Loucy (cell line): ENCODE results near the gene SORBS1.

Experiments
- H2AFZ ChIP-seq: fragments of 200-600 bp; sonication (generic); 2 replicates; pipeline ENCODE4 v1.6.0; 2016; ENCODE audit warnings: antibody characterized with exemption, mild to moderate bottlenecking, low read length, moderate library complexity
- H3F3A ChIP-seq: fragments of 200-600 bp; 2 replicates; pipeline ENCODE4 v1.6.0; 2016; ENCODE audit warnings: antibody characterized with exemption, low read depth, mild to moderate bottlenecking
- H3K27me3 ChIP-seq: fragments of 200-600 bp; sonication (generic); 2 replicates; pipeline ENCODE4 v1.6.1; 2014; ENCODE audit warnings: low read length, mild to moderate bottlenecking; ENCODE audit not compliant: insufficient read depth, poor library complexity, severe bottlenecking
- H3K36me3 ChIP-seq: fragments of 200-600 bp; sonication (generic); 2 replicates; pipeline ENCODE4 v1.6.1; 2016; ENCODE audit warnings: low read length; ENCODE audit not compliant: insufficient read depth
- H3K4me1 ChIP-seq: fragments of 200-600 bp; sonication (generic); 2 replicates; pipeline ENCODE4 v1.5.1; 2014; ENCODE audit warnings: low read length, mild to moderate bottlenecking; ENCODE audit not compliant: insufficient read depth, poor library complexity, severe bottlenecking
- H3K4me2 ChIP-seq: fragments of 200-600 bp; sonication (generic); 2 replicates; pipeline ENCODE4 v1.6.0; 2014; ENCODE audit warnings: antibody characterized with exemption, low read length, low read depth, mild to moderate bottlenecking; ENCODE audit not compliant: poor library complexity, severe bottlenecking
- H3K4me3 ChIP-seq: fragments of 200-600 bp; sonication (generic); 2 replicates; pipeline ENCODE4 v1.5.1; 2014; ENCODE audit warnings: low read length, mild to moderate bottlenecking, mixed read lengths; ENCODE audit not compliant: poor library complexity, severe bottlenecking
- H3K79me2 ChIP-seq: fragments of 200-600 bp; sonication (generic); 2 replicates; pipeline ENCODE4 v1.6.1; 2014; ENCODE audit warnings: low read length; ENCODE audit not compliant: insufficient read depth
- H3K9ac ChIP-seq: fragments of 200-600 bp; sonication (generic); 2 replicates; pipeline ENCODE4 v1.6.0; 2014; ENCODE audit warnings: mild to moderate bottlenecking, low read depth, low read length, moderate library complexity; ENCODE audit not compliant: poor library complexity, severe bottlenecking
- H3K9me2 ChIP-seq: fragments of 200-600 bp; sonication (generic); replicated peaks from 2 replicates; pipeline ENCODE4 v1.6.1; 2016; ENCODE audit warnings: low read depth, low read length, mixed read lengths
- H3K9me3 ChIP-seq: fragments of 200-600 bp; sonication (generic); 2 replicates; pipeline ENCODE4 v1.6.1; 2014; ENCODE audit warnings: mild to moderate bottlenecking, antibody characterized with exemption, low read length, low read depth; ENCODE audit not compliant: insufficient read depth
- H4K20me1 ChIP-seq: fragments of 200-600 bp; sonication (generic); 2 replicates; pipeline ENCODE4 v1.6.0; 2014; ENCODE audit warnings: antibody characterized with exemption, low read length, mild to moderate bottlenecking; ENCODE audit not compliant: insufficient read depth, poor library complexity, severe bottlenecking
- CTCF ChIP-seq: fragments of 200-600 bp; sonication (generic); conservative IDR thresholded peaks from 2 replicates; pipeline ENCODE4 v1.5.1; 2014; ENCODE audit warnings: mild to moderate bottlenecking, antibody characterized with exemption, low read length
- EZH2phosphoT487 ChIP-seq: fragments of 200-600 bp; IDR thresholded peaks from 2 replicates; pipeline ENCODE4 v1.6.1; 2018; ENCODE audit warnings: antibody characterized with exemption, mild to moderate bottlenecking, moderate library complexity, borderline replicate concordance

SORBS1 gene

GRCh38 chr10:95536017-95536416 lies 25.2 kb downstream of the SORBS1 start:
- no peaks in the 10 kb centered on the region for H3K9me3 ChIP-seq
- H3F3A ChIP-seq, result no peaks in the 10 kb centered on the region
- no peak overlapping the region for H3K9ac ChIP-seq
- no peak overlapping the region for H2AFZ ChIP-seq
- H4K20me1 ChIP-seq, result no peaks in the 10 kb centered on the region
- H3K27me3 ChIP-seq, result no peaks in the 10 kb centered on the region
- H3K79me2 ChIP-seq, result no peaks in the 10 kb centered on the region
- H3K9me2 ChIP-seq, result no peaks in the 10 kb centered on the region
- H3K4me3 ChIP-seq, result no peak overlapping the region
- no peaks in the 10 kb centered on the region for H3K36me3 ChIP-seq
- H3K4me1 ChIP-seq, result peaks cover 29% of the 10 kb centered on the region
- no peak overlapping the region for H3K4me2 ChIP-seq
- TF ChIP-seq EZH2phosphoT487 (no peak), CTCF (no peak)

- Histone ChIP-seq H3K36me3 (no peaks in the 10 kb centered on the region), H3K27me3 (no peaks in the 10 kb centered on the region), H3K4me2 (no peak overlapping the region), H3K9ac (no peak overlapping the region), H3K79me2 (no peaks in the 10 kb centered on the region), H2AFZ (no peak overlapping the region), H3K4me3 (no peak overlapping the region), H3K4me1 (peaks cover 33% of the 10 kb centered on the region), H4K20me1 (no peaks in the 10 kb centered on the region), H3K9me2 (no peaks in the 10 kb centered on the region), H3K9me3 (no peaks in the 10 kb centered on the region), H3F3A (no peaks in the 10 kb centered on the region)
- TF ChIP-seq CTCF (no peak), EZH2phosphoT487 (no peak)
Observed at GRCh38 chr10:95535526-95535925, 25.6 kb downstream of the SORBS1 start.

- Histone ChIP-seq H3K79me2 (no peaks in the 10 kb centered on the region), H3K9ac (no peak overlapping the region), H4K20me1 (no peaks in the 10 kb centered on the region), H3K36me3 (no peaks in the 10 kb centered on the region), H3K27me3 (no peaks in the 10 kb centered on the region), H3K4me2 (no peak overlapping the region), H3F3A (no peaks in the 10 kb centered on the region), H3K4me3 (no peak overlapping the region), H2AFZ (no peak overlapping the region), H3K4me1 (peaks cover 51% of the 10 kb centered on the region), H3K9me2 (no peaks in the 10 kb centered on the region), H3K9me3 (no peaks in the 10 kb centered on the region)
- TF ChIP-seq CTCF (no peak), EZH2phosphoT487 (no peak)
Observed at GRCh38 chr10:95533590-95533989, 27.6 kb downstream of the SORBS1 start.
